Endodermal cell (in vitro differentiated cells): Measurements from ENCODE around the gene ROBO1. TPM values are rescaled to one million over a fixed set of nuclear protein-coding genes. Genes with fewer than 3 reads are reported as not detected.

ENCODE experiments used
- DNase-seq: peaks from one replicate; pipeline ENCODE4 v3.0.0-alpha.2; 2017
- H3K27ac ChIP-seq: 2 replicates; pipeline ENCODE4 v1.5.1; 2013; ENCODE audit warnings: mild to moderate bottlenecking, low read depth, low read length, moderate library complexity
- H3K27me3 ChIP-seq: 2 replicates; pipeline ENCODE4 v1.6.1; 2013; ENCODE audit warnings: mild to moderate bottlenecking, low read length, moderate library complexity; ENCODE audit not compliant: insufficient read depth, control insufficient read depth, poor library complexity, severe bottlenecking
- H3K36me3 ChIP-seq: 2 replicates; pipeline ENCODE4 v1.7.0; 2013; ENCODE audit warnings: mild to moderate bottlenecking, low read length, moderate library complexity; ENCODE audit not compliant: control insufficient read depth, insufficient read depth
- H3K4me1 ChIP-seq: one replicate; pipeline ENCODE4 v1.7.0; 2013; ENCODE audit warnings: low read length; ENCODE audit not compliant: control insufficient read depth, insufficient read depth
- H3K4me3 ChIP-seq: 2 replicates; pipeline ENCODE4 v1.5.1; 2013; ENCODE audit warnings: mild to moderate bottlenecking, low read length, moderate library complexity
- H3K9ac ChIP-seq: 2 replicates; pipeline ENCODE4 v1.6.1; 2013; ENCODE audit warnings: mild to moderate bottlenecking, low read length, moderate library complexity; ENCODE audit not compliant: poor library complexity, severe bottlenecking; ENCODE audit errors: extremely low read depth
- H3K9me3 ChIP-seq: 2 replicates; pipeline ENCODE4 v1.6.1; 2013; ENCODE audit warnings: mild to moderate bottlenecking, low read length, moderate library complexity; ENCODE audit not compliant: control insufficient read depth
- H3K27ac Mint-ChIP-seq: 2 replicates; pipeline ENCODE4 v1.8.0; 2020; ENCODE audit warnings: mixed read lengths
- H3K27me3 Mint-ChIP-seq: 2 replicates; pipeline ENCODE4 v1.8.0; 2021; ENCODE audit warnings: mild to moderate bottlenecking, mixed read lengths; ENCODE audit not compliant: insufficient read depth
- H3K36me3 Mint-ChIP-seq: 2 replicates; pipeline ENCODE4 v1.8.0; 2020; ENCODE audit warnings: low read depth, mixed read lengths
- H3K4me1 Mint-ChIP-seq: 2 replicates; pipeline ENCODE4 v1.8.0; 2020; ENCODE audit warnings: mixed read lengths
- H3K4me3 Mint-ChIP-seq: 2 replicates; pipeline ENCODE4 v1.8.0; 2020; ENCODE audit warnings: mild to moderate bottlenecking, moderate library complexity, mixed read lengths
- H3K9me3 Mint-ChIP-seq: 2 replicates; pipeline ENCODE4 v1.8.0; 2020; ENCODE audit warnings: mild to moderate bottlenecking, mixed read lengths
- WGBS, 2 experiments: methylation state at CpG; one replicate each; pipeline versions ENCODE4 v1.1.5 to v1.1.7; 2013; ENCODE audit warnings: missing lambda C conversion rate in 2 of 2, mixed read lengths in 1 of 2; ENCODE audit not compliant: insufficient coverage in 1 of 2, insufficient read length in 1 of 2; 5-methylcytosine and 5-hydroxymethylcytosine counted together
- total RNA-seq, 2 donors: library from RNA; stranded (reverse); fragmentation: NEBNext Ultra II Directional in 1 of 2; extraction: Animal tissue kit (Norgen Biotek cat#: 25700) in 1 of 2; gene quantifications; 2 replicates in 1 of 2; 3 replicates in 1 of 2; pipeline ENCODE4 v1.2.1, GENCODE V29; 2021
- TF ChIP-seq, protein P1 (sequence below): fragments of 200-600 bp; sonication (generic); conservative IDR thresholded peaks from 2 replicates; pipeline ENCODE4 v1.5.0; 2021; ENCODE audit warnings: antibody characterized with exemption, mild to moderate bottlenecking

The ROBO1 gene
- total RNA-seq, 2 donors from 2014 or later: 74.8 to 75.9 TPM

DNA sequence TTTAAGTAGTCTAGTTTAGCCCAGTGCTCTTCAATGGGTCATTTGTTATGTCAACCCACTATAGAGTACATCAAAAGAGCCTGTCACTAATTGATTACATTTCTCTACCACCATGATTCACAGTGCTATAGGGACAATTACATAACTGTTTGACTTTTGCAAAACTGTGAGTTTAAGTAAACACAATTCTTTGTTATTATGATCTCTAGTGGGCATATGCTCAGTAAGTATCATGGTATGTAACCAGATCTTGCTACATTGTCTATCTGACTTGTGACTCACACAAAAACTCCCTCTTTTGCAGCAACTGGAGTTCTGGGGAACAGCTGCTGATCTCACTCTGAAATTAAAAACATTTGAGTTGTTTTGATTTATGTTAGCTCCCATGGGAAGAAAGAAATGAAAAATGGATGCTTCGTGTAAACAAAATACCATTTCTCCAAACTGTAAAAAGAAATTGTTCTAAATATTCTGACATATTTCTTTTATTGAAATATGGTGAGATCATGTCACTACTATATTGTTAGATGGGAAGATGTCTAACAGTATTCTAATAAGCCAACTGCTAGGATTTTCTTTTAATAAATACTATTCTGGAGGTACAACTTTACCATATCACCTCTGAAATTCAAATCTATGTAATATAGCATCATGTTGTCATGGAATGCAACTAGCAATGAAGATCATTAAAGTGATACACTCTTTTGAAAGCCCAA lies 470.4 kb downstream of the ROBO1 start:
- no peaks in the 10 kb centered on the region for H3K27me3 Mint-ChIP-seq
- Histone ChIP-seq H3K27ac (peak overlapping the region; percentile 66), H3K36me3 (no peaks in the 10 kb centered on the region), H3K27me3 (no peaks in the 10 kb centered on the region), H3K4me3 (no peak overlapping the region), H3K4me1 (no peaks in the 10 kb centered on the region), H3K9me3 (no peaks in the 10 kb centered on the region), H3K9ac (no peak overlapping the region)
- no peak overlapping the region for H3K27ac Mint-ChIP-seq
- H3K4me1 Mint-ChIP-seq: no peaks in the 10 kb centered on the region
- no CpG with 5 or more reads among the region's 1 CpG for WGBS, 2 experiments
- H3K4me3 Mint-ChIP-seq: no peak overlapping the region
- H3K9me3 Mint-ChIP-seq: peaks cover 31% of the 10 kb centered on the region
- peaks cover 5% of the 10 kb centered on the region for H3K36me3 Mint-ChIP-seq
- TF ChIP-seq, protein P1, sequence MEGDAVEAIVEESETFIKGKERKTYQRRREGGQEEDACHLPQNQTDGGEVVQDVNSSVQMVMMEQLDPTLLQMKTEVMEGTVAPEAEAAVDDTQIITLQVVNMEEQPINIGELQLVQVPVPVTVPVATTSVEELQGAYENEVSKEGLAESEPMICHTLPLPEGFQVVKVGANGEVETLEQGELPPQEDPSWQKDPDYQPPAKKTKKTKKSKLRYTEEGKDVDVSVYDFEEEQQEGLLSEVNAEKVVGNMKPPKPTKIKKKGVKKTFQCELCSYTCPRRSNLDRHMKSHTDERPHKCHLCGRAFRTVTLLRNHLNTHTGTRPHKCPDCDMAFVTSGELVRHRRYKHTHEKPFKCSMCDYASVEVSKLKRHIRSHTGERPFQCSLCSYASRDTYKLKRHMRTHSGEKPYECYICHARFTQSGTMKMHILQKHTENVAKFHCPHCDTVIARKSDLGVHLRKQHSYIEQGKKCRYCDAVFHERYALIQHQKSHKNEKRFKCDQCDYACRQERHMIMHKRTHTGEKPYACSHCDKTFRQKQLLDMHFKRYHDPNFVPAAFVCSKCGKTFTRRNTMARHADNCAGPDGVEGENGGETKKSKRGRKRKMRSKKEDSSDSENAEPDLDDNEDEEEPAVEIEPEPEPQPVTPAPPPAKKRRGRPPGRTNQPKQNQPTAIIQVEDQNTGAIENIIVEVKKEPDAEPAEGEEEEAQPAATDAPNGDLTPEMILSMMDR: no peak
- no peak for DNase-seq

DNA sequence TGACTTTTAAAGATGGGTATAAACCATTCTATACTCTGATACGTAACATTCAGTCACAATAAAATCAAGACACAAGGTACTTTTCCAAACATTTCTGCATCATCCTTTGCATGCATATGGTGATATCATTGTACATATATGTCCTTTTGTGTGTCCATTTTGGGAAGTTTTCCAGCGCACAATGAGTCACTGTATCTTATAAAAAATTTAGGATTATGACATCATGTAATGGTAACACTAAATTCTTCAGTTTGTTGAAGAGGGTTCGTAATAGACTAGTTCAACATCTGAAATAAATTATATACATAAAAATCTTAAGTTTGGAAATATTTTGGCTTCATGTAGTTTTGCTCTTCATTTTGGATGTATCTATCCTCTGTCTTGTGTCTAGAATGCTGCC lies 480.9 kb downstream of the ROBO1 start:
- Mint-ChIP-seq H3K4me3 (no peak overlapping the region), H3K27ac (no peak overlapping the region), H3K9me3 (no peaks in the 10 kb centered on the region), H3K4me1 (no peaks in the 10 kb centered on the region), H3K36me3 (no peaks in the 10 kb centered on the region), H3K27me3 (no peaks in the 10 kb centered on the region)
- Histone ChIP-seq H3K27ac (no peak overlapping the region), H3K4me1 (no peaks in the 10 kb centered on the region), H3K9me3 (no peaks in the 10 kb centered on the region), H3K36me3 (no peaks in the 10 kb centered on the region), H3K4me3 (no peak overlapping the region), H3K9ac (no peak overlapping the region), H3K27me3 (no peaks in the 10 kb centered on the region)
- 95% methylated on average over 2 of the region's 3 CpGs; no CpG with 5 or more reads in 1 of the 2 experiments for WGBS, 2 experiments
- TF ChIP-seq, protein P1: no peak
- no peak for DNase-seq

DNA sequence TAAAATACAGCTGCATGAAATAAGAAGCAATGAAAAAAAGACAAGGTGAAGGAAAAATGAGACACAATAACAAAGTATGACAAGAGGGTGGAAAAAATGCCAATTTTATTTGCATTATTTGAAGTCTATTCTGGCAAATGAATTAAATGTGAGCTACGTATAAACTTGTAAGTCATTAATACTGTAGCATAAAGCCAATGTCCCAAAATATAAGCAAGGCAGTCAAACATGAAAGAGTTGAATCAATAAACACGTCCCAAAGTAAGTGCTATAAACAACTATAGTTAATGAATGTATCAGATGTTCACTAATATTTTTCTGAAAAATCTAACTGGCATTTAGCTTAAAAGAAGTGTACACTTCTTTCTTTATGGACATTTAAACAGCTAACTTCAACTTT lies 481.9 kb downstream of the ROBO1 start:
- Mint-ChIP-seq H3K27me3 (no peaks in the 10 kb centered on the region), H3K9me3 (no peaks in the 10 kb centered on the region), H3K4me3 (no peak overlapping the region), H3K36me3 (no peaks in the 10 kb centered on the region), H3K4me1 (no peaks in the 10 kb centered on the region), H3K27ac (no peak overlapping the region)
- H3K4me1 ChIP-seq: no peaks in the 10 kb centered on the region
- no peak for DNase-seq
- no peak overlapping the region for H3K4me3 ChIP-seq
- 83 to 90% methylated on average over 1 of the region's 2 CpGs for WGBS, 2 experiments
- TF ChIP-seq, protein P1: no peak
- no peak overlapping the region for H3K27ac ChIP-seq
- H3K36me3 ChIP-seq: no peaks in the 10 kb centered on the region
- no peak overlapping the region for H3K9ac ChIP-seq
- no peaks in the 10 kb centered on the region for H3K27me3 ChIP-seq
- no peaks in the 10 kb centered on the region for H3K9me3 ChIP-seq
